BE2C (cell line): ENCODE data around the gene KLF13.

Experiments used
- DNase-seq: peaks from one replicate; pipeline ENCODE4 v3.0.0-alpha.2; 2020
- H3K27me3 ChIP-seq: fragments of 250-450 bp; sonication (Bioruptor Pico); 2 replicates; pipeline ENCODE4 v1.5.1; 2020; ENCODE audit warnings: mild to moderate bottlenecking
- H3K36me3 ChIP-seq: fragments of 250-450 bp; sonication (Bioruptor Pico); 2 replicates; pipeline ENCODE4 v1.5.1; 2020; ENCODE audit warnings: mild to moderate bottlenecking
- H3K4me1 ChIP-seq: fragments of 250-450 bp; sonication (Bioruptor Pico); 2 replicates; pipeline ENCODE4 v1.5.1; 2020
- H3K4me3 ChIP-seq: 2 replicates; pipeline ENCODE4 v1.5.1; 2011; ENCODE audit warnings: low read depth, low read length
- H3K9me3 ChIP-seq: fragments of 250-450 bp; sonication (Bioruptor Pico); 2 replicates; pipeline ENCODE4 v1.5.1; 2020
- TF ChIP-seq, protein P1 (sequence below): IDR thresholded peaks from 2 replicates; pipeline ENCODE4 v1.5.1; 2012; ENCODE audit warnings: mild to moderate bottlenecking, low read depth, low read length

KLF13 gene

DNA sequence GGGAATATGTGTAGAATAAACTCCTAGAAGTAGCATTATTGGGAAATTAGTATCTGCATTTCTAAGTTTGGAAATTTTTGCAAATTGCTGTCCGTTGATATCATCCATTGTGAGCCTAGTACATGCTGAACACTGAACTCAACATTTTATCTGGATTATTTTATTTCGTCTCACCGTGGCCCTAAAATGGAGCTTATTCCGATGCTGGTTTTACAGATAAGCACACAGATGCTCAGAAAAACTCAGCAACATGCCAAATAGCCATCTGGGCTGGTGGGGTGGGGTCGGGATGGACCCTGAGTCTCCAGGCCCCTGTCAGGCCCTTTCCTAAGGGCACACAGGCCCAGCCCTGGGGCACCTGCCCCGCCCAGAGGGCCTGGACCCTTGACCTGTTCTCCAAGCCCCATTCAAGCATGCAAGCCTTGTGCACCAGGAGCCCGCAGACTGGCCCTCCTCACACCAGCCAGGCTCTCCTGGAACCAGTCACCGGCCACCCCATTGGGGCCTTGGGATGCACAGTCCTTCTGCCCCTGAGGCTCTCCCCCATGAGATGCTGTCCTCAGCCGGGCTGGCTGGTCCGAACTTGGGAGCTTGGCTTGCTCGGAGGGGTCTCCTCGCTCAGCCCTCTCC lies 20.7 kb upstream of the KLF13 start:
- no peak overlapping the region for H3K4me3 ChIP-seq
- H3K27me3 ChIP-seq = no peaks in the 10 kb centered on the region
- no peaks in the 10 kb centered on the region for H3K9me3 ChIP-seq
- DNase-seq = no peak
- no peaks in the 10 kb centered on the region for H3K36me3 ChIP-seq
- H3K4me1 ChIP-seq = peaks cover 50% of the 10 kb centered on the region
- TF ChIP-seq, protein P1, sequence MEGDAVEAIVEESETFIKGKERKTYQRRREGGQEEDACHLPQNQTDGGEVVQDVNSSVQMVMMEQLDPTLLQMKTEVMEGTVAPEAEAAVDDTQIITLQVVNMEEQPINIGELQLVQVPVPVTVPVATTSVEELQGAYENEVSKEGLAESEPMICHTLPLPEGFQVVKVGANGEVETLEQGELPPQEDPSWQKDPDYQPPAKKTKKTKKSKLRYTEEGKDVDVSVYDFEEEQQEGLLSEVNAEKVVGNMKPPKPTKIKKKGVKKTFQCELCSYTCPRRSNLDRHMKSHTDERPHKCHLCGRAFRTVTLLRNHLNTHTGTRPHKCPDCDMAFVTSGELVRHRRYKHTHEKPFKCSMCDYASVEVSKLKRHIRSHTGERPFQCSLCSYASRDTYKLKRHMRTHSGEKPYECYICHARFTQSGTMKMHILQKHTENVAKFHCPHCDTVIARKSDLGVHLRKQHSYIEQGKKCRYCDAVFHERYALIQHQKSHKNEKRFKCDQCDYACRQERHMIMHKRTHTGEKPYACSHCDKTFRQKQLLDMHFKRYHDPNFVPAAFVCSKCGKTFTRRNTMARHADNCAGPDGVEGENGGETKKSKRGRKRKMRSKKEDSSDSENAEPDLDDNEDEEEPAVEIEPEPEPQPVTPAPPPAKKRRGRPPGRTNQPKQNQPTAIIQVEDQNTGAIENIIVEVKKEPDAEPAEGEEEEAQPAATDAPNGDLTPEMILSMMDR = no peak

DNA sequence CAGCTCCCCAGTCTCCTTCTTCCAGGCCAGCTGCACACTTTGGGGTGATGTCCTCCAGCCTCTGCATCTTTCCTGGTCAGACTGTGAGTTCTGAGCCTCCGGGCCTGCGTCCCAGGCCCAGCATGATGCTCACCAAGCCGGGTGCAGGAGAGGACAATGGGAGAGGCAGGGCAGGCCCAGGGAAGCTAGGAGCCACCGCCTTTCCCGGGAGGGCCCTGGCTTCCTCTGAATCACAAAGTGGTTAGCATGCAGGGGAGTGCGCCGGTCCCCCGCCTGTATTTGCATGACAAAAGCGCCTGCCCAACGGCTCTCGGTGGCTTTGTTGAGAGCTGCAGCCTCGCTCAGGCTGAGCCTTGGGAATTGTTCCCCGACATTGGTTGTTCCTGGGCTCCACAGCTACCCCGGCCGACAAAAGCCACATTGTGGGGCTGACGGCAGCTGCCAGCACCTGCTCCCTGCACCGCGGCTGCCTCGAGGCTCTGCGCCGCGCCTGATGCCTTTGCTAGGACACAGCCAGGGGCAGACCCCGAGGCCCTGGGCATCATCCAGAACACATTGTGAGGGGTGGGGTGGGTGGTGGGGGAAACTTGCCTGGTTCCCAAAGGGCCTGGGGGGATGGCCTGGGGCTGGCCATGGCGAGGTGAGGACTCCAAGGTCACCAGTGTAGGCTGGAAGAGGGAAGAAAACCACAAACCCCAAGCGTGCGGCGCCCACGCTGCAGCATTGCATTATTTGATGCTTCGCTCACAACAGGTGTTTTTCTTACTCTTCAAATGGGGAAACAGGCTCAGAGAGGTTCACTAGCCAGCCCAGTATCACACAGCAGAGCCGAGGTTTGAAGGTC lies 20.0 kb upstream of the KLF13 start:
- H3K36me3 ChIP-seq = no peaks in the 10 kb centered on the region
- TF ChIP-seq, protein P1 = no peak
- no peak for DNase-seq
- H3K9me3 ChIP-seq = no peaks in the 10 kb centered on the region
- no peak overlapping the region for H3K4me3 ChIP-seq
- peaks cover 45% of the 10 kb centered on the region for H3K4me1 ChIP-seq
- no peaks in the 10 kb centered on the region for H3K27me3 ChIP-seq

DNA sequence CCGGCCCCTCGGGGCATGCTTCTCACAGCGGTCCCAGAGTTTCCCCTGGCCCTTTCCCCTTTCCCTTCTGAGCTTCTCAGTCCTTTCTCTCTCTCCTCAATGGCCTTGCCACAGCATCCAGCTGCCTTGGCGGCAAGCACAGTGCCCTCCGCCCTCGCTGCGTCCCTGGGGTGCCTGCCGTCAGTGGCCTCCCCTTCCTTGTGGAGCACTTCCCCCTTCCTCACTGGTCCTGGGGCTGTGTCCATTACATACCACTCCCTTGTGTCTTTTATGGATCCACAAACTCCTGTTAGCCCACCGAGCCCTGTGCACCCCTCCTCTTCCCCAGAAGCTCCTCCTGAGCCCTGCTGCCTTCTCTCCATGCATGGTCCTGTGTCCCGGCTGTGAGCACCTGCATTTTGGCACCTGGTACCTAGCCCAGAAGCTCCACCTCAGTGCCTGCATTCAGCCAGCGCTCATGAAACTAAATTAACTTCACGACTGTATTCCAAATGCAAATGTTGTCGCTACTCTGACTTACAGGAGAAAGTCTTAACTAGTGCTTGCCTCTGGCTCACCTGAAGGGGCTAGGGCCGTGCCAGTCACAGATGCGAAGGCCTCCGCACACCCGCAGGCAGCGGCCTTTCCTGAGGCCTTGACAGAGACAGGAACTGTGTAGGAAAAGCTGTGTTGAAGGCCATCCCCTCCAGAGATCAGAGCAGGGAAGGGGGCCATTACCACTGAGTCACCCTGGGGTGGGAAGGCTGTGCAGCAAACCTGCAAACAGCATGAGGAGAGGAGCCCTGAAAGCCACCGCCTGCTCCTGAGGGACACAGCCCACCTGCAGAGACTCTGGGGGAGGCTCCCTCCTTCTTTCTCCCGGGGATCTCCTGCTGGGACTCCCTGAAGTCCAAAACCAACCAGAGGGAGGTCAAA lies 19.1 kb upstream of the KLF13 start:
- no peaks in the 10 kb centered on the region for H3K27me3 ChIP-seq

DNA sequence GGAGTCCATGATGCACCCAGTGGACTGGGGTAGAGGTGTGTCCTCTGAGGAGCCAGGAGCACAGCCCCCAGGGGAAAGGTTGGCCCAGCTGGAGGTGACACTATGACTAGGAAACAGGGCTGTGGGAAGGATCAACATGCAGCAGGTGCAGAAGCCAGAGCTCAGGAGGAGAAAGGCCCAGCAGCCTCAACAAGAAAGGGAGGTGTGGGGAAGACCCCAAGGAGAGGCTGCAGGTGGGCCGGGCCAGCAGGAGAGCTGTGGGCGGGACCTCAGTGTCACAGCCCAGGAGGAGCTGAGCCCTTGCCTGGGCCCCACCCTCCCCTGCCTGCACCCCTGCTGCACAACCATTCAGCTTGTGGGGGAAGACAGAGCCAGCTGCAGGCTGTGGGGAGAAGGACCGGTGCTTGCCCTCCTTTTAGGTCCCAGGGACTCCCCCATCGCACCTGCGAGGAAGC lies 18.4 kb upstream of the KLF13 start:
- Histone ChIP-seq H3K36me3 (no peaks in the 10 kb centered on the region), H3K27me3 (no peaks in the 10 kb centered on the region), H3K4me1 (peaks cover 30% of the 10 kb centered on the region), H3K4me3 (no peak overlapping the region), H3K9me3 (peaks cover 3% of the 10 kb centered on the region; the same call in 1 of the 2 replicates)
- TF ChIP-seq, protein P1 = no peak
- DNase-seq = no peak

More for the DNA sequence above, 19.1 kb upstream of the KLF13 start:
- Histone ChIP-seq H3K4me3 (no peak overlapping the region), H3K36me3 (no peaks in the 10 kb centered on the region), H3K4me1 (peaks cover 36% of the 10 kb centered on the region), H3K9me3 (no peaks in the 10 kb centered on the region)
- DNase-seq = no peak
- TF ChIP-seq, protein P1 = no peak

DNA sequence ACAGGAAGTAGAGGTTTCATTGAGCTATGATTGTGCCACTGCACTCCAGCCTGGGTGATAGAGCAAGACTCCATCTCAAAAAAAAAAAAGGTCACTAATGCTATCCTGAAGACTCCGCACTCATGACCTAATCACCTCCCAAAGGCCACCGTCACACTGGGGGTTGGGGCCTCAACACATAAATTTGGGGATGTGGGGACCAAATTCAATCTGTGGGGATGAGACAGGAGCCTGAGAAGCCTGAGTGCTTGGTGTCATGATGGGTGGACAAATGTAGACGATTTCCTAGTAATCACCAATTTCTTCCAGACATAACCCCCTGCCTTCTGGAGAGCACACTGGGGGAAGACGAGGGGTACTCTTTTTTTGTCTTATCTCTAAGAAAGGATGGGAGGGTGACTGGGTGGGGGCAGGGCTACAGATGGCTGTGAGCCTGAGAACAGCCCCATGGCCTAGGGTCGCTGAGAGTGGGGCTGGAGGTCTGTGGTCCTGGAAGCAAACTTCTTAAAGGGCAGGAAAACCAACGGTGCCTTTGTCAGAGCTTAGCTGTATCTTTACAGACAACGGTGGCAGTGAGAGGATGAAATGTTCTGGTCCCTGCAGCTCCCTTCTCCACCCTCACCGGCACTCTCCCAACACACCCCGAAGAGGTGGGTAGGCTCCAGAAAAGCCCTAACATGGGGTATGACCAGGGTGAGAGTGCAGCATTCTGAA lies 16.6 kb upstream of the KLF13 start:
- TF ChIP-seq, protein P1 = no peak
- DNase-seq = no peak
- H3K4me3 ChIP-seq = no peak overlapping the region
- H3K4me1 ChIP-seq = peaks cover 13% of the 10 kb centered on the region
- no peaks in the 10 kb centered on the region for H3K27me3 ChIP-seq
- peaks cover 4% of the 10 kb centered on the region; the same call in 1 of the 2 replicates for H3K9me3 ChIP-seq
- H3K36me3 ChIP-seq = no peaks in the 10 kb centered on the region
